MG63 (cell line): ENCODE data around the gene FGF11. TPM values are rescaled to one million over a fixed set of nuclear protein-coding genes. Genes with fewer than 3 reads are reported as not detected.

Experiments used
- DNase-seq: peaks from one replicate; pipeline ENCODE4 v3.0.0-alpha.2; 2020
- H3K27me3 ChIP-seq: fragments of 250-450 bp; sonication (Bioruptor Pico); 2 replicates; pipeline ENCODE4 v1.5.1; 2020; ENCODE audit warnings: mild to moderate bottlenecking, moderate library complexity
- H3K36me3 ChIP-seq: fragments of 250-450 bp; sonication (Bioruptor Pico); 2 replicates; pipeline ENCODE4 v1.5.1; 2020; ENCODE audit warnings: mild to moderate bottlenecking, moderate library complexity
- H3K4me3 ChIP-seq: fragments of 250-450 bp; sonication (Bioruptor Pico); 2 replicates; pipeline ENCODE4 v1.5.1; 2020; ENCODE audit warnings: mild to moderate bottlenecking, moderate library complexity
- H3K9me3 ChIP-seq: fragments of 250-450 bp; sonication (Bioruptor Pico); 2 replicates; pipeline ENCODE4 v1.5.1; 2020; ENCODE audit warnings: mild to moderate bottlenecking, moderate library complexity
- total RNA-seq: library from RNA; depleted of rRNA; stranded (reverse); fragments of >200 nt; shearing (Covaris generic); gene quantifications from 2 replicates; pipeline ENCODE4 v1.2.3, GENCODE V29; 2014; ENCODE audit warnings: low replicate concordance

FGF11 gene
- total RNA-seq, 1 experiment from 2014 or later: not detected

DNA sequence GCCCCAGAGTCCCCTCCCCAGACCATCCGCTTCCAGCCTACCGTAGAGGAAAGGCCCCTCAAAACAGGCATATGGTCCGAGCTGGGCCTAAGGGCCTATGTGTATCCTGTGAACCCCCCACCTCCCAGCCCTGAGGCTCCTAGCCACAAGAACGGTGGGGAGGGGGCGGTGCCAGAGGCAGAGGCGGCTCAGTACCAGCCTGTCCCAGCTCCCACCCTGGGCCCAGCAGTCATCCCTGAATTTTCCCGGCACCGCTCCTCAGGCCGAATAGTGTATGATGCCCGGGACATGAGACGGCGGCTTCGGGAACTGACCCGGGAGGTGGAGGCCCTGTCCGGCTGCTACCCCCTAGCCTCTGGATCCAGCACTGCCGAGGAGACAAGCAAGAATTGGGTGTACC, 18.1 kb upstream of the FGF11 start:
- H3K27me3 ChIP-seq: no peaks in the 10 kb centered on the region
- no peaks in the 10 kb centered on the region for H3K9me3 ChIP-seq
- no peak for DNase-seq
- no peak overlapping the region for H3K4me3 ChIP-seq
- no peaks in the 10 kb centered on the region for H3K36me3 ChIP-seq

DNA sequence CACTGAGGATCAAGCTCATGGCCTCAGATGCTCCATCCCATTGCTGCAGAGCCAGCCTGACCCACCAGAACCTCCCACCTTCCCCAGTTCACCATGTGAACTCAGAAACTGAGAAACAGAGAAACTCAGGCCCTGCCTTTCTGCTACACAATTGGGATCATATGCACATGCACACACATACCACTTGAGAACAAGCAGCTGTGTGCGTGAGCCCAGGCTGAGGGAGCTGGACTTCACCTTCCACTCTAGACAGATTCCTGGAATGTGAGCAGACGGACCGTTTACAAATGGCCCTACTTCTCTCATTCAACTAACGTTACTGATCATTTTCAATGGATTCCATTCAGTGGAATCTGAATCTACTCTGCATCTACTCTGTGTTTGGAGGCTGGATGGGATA, 15.6 kb upstream of the FGF11 start:
- Histone ChIP-seq H3K9me3 (no peaks in the 10 kb centered on the region), H3K36me3 (no peaks in the 10 kb centered on the region), H3K4me3 (no peak overlapping the region), H3K27me3 (no peaks in the 10 kb centered on the region)
- DNase-seq: no peak

DNA sequence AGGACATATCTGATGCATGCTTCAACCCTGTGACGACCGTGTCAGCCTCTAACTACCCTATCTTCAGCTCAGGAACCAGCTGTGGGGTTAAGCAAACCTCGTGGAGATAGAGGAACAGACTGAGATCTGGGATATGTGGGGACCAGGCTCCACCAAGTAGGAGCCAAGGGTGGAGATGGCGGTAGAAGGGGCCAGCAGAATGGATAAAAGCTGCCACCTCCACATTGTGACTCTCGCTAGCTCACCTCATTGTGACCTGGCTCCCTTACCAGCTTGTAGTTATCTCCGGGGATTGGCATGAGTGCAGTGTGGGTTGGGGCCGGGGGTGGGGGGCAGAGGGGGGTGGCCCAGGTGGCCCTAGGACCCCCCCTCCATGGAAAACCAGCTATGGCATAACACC, 14.0 kb upstream of the FGF11 start, which contains the start of gene SPEM2:
Gene SPEM2, plus strand, starts transcription at position 301 of the 400 bp plus-strand sequence. Its CDS starts 73 bp downstream, at position 374.
- Histone ChIP-seq H3K36me3 (no peaks in the 10 kb centered on the region), H3K4me3 (no peak within 1 kb of the TSS), H3K9me3 (no peaks in the 10 kb centered on the region), H3K27me3 (no peaks in the 10 kb centered on the region)
- no peak for DNase-seq

DNA sequence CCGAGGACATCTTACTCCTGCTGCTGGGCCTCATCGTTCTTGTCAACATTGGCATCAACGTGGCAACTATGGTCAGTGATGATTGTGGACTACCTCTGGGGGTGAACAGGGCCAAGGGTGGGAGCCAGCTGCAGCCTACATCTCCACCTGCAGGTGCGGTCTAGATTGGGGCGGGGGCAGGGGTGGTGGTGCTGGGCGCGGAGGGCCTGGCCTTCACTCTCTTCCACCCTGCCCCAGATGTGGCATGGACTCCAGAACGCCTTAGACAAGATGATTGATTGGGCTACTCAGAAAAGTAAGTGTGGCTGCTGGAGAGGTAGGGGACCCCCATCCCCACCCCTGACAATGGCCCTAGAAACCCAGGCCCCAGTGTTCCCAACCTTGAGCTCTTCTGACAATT, 13.6 kb upstream of the FGF11 start:
- no peaks in the 10 kb centered on the region for H3K27me3 ChIP-seq

DNA sequence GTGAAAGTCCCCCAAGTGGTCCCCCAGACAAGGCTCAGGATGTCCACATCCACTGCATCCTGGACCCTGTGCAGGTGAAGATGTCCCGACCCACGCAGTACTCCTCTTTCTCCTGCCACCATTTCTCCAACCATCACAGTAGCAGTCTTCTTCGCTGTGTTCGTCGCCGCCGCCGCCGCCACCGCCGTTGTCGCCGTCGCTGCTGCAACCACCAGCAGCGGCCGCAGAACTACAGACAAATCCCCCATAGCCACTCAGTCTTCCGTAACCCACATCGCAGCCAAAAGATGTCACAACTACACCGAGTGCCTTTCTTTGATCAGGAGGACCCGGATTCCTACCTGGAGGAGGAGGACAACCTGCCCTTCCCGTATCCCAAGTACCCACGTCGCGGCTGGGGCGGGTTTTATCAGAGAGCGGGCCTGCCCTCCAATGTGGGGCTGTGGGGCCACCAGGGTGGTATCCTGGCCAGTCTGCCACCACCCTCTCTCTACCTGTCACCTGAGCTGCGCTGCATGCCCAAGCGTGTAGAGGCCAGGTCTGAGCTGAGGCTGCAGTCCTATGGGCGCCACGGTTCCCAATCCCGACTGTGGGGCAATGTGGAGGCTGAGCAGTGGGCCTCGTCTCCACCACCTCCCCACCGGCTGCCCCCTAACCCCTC, 13.0 kb upstream of the FGF11 start:
- H3K9me3 ChIP-seq: no peaks in the 10 kb centered on the region
- no peak for DNase-seq
- H3K27me3 ChIP-seq: no peaks in the 10 kb centered on the region
- no peak overlapping the region for H3K4me3 ChIP-seq
- no peaks in the 10 kb centered on the region for H3K36me3 ChIP-seq

More for the DNA sequence above, 13.6 kb upstream of the FGF11 start:
- Histone ChIP-seq H3K4me3 (no peak overlapping the region), H3K36me3 (no peaks in the 10 kb centered on the region), H3K9me3 (no peaks in the 10 kb centered on the region)
- DNase-seq: no peak

DNA sequence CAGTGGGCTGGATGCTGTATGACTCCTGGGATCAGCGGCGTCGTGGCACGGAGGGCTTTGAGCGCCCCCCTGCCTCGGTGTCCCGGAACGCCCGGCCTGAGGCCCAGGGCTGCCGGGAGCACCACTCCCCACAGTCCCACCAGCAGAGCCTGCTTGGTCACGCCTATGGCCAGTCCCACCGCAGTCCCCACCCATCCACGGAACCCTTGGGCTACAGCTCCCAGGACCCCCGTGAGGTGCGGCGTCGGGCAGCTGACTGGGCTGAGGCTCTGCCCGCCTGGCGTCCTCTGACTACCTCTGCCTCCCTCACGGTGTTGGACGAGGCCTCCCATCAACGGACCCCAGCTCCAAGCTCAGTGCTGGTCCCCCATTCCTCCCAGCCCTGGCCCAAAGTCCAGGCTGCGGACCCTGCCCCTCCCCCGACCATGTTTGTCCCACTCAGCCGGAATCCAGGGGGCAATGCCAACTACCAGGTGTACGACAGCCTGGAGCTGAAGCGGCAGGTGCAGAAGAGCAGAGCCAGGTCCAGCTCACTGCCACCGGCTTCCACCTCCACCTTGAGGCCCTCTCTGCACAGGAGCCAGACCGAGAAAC, 12.3 kb upstream of the FGF11 start:
- no peaks in the 10 kb centered on the region for H3K36me3 ChIP-seq
- H3K9me3 ChIP-seq: no peaks in the 10 kb centered on the region
- no peak for DNase-seq
- H3K27me3 ChIP-seq: no peaks in the 10 kb centered on the region
- H3K4me3 ChIP-seq: no peak overlapping the region

DNA sequence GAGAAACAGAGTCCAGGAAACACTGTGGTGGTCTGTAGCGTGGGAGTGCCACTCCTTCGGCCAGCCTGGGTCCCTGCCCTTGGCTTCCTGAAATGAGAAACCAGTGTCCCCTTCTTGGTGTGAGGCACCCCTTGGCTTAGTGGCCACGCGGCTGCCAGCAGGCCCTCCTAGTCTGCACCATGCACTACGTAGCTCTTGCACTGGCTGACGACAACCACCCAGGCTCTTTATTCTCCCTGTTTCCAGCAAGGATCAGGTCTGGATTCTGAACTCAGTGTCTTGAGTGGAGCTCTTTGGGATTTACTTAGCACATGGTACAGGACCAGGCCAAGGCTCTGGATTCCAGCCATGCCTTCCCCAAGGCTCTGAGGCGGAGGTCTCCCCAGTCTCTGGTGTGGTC, 11.8 kb upstream of the FGF11 start:
- no peaks in the 10 kb centered on the region for H3K9me3 ChIP-seq
- H3K36me3 ChIP-seq: no peaks in the 10 kb centered on the region
- no peak overlapping the region for H3K4me3 ChIP-seq
- no peak for DNase-seq
- no peaks in the 10 kb centered on the region for H3K27me3 ChIP-seq

DNA sequence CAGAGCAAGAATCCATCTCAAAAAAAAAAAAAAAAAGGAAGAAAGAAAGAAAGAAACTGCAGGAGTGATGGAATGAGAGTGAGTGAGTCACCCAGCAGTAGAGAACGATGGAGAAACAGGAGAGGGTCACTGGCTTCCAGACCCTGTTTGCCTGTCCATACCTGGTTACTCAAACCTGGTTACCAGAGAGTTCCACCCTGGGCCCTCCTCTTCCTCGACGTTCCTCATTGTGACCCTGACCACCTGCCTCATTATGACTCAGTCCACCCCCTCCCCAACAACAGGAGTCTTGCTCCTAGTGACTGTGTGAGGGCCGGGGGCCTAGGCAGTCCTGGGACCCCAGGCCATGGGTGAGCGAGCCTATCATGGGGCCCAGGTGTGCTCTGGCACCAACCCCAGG, 10.8 kb upstream of the FGF11 start, which contains the start of gene SPEM3:
Gene SPEM3, plus strand, starts transcription at position 301 of the 400 bp plus-strand sequence. Its CDS starts 46 bp downstream, at position 347.
- DNase-seq: no peak

DNA sequence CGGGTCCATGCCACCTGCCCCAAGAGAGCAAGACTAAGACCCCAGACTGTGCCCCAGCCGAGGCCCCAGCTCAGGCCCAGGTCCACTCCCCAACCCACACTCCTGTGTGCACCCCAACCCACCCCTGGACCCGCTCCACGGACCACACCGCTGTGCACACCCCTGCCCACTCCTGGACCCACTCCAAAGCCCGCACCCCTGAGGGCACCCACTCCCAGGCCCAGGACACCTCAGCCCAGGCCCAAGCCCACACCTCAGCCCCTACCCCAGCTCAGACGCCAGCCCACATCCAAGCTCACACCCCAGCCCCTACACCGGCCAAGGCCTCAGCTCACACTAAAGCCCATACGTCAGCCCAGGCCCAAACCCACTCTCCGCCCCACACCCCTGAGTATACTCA, 9.6 kb upstream of the FGF11 start:
- H3K9me3 ChIP-seq: no peaks in the 10 kb centered on the region
- no peaks in the 10 kb centered on the region for H3K27me3 ChIP-seq
- H3K36me3 ChIP-seq: no peaks in the 10 kb centered on the region

More for the DNA sequence above, 10.8 kb upstream of the FGF11 start, which contains the start of gene SPEM3:
- Histone ChIP-seq H3K36me3 (no peaks in the 10 kb centered on the region), H3K4me3 (no peak within 1 kb of the TSS), H3K27me3 (no peaks in the 10 kb centered on the region), H3K9me3 (no peaks in the 10 kb centered on the region)

DNA sequence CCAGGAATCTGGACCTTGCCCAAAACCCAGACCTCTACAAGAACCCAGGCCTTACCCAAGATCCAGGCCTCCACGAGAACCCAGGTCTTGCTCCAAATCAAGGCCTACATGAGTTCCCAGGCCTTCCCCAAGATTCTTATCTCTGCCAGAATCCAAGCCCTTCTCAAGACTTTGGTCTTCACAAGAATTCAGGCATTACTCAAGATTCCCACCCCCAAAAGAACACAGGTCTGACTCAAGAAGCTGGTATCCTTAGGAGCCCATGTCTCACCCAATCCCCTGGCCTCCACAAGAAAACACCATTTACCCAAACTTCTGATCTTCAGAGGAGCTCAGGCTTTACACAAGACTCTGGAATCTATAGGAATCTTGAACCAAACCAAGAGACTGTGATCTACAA, 8.1 kb upstream of the FGF11 start:
- H3K27me3 ChIP-seq: no peaks in the 10 kb centered on the region
- H3K4me3 ChIP-seq: no peak overlapping the region
- no peak for DNase-seq
- H3K9me3 ChIP-seq: no peaks in the 10 kb centered on the region
- H3K36me3 ChIP-seq: no peaks in the 10 kb centered on the region

More for the DNA sequence above, 9.6 kb upstream of the FGF11 start:
- DNase-seq: no peak
- H3K4me3 ChIP-seq: no peak overlapping the region

DNA sequence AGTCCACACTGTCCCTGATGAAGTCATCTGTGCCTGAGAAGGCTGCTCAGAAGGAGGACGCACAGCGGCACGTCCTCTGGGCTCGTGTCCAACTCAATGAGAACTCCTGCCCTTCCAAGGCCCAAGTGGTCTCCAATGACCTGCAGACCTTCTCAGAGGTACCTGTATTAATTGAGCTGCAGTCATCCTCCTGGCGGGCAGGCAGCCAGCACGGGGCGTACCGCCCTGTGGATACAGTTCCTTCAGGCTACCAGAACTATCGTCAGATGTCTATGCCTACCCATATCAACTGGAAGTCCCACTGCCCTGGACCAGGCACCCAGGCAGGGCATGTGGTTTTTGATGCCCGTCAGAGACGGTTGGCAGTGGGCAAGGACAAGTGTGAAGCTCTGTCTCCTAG, 7.0 kb upstream of the FGF11 start:
- H3K27me3 ChIP-seq: no peaks in the 10 kb centered on the region
- no peak overlapping the region for H3K4me3 ChIP-seq
- no peak for DNase-seq
- H3K9me3 ChIP-seq: no peaks in the 10 kb centered on the region
- no peaks in the 10 kb centered on the region for H3K36me3 ChIP-seq

DNA sequence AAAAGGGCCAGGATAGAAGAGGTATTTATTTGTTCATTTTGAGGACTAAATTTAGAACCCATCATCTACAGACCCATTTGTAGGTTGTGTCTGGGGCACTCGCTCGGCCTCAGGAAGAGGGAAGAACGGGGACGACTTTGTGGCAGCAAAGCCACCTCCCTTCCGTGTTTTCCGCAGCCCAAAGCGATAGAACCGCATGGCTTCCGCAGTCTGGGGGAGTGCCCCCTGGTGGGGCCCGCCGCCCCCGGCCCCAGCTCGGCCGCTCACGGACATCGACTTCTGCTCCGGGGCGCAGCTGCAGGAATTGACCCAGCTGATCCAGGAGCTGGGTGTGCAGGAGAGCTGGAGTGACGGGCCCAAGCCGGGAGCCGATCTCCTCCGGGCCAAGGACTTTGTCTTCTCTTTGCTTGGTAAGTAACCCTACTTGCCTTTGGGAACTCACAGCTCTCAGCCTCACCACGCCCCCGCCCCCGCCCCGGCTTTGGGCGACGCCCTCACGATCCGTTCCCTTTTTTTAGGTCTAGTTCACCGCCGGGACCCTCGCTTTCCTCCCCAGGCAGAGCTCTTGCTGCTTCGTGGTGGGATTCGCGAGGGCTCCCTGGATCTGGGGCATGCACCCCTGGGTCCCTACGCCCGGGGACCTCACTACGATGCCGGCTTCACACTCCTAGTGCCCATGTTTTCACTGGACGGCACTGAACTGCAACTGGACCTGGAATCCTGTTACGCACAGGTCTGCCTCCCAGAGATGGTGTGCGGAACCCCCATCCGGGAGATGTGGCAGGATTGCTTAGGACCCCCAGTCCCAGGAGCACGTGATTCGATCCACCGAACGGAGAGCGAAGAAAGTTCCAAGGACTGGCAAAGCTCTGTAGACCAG, 3.4 kb upstream of the FGF11 start:
- Histone ChIP-seq H3K36me3 (no peaks in the 10 kb centered on the region), H3K9me3 (no peaks in the 10 kb centered on the region), H3K27me3 (no peaks in the 10 kb centered on the region; the same call in 1 of the 2 replicates), H3K4me3 (0 out of 2 replicates have a peak overlapping the region, but pooled peaks have one; percentile 6)
- DNase-seq: no peak

DNA sequence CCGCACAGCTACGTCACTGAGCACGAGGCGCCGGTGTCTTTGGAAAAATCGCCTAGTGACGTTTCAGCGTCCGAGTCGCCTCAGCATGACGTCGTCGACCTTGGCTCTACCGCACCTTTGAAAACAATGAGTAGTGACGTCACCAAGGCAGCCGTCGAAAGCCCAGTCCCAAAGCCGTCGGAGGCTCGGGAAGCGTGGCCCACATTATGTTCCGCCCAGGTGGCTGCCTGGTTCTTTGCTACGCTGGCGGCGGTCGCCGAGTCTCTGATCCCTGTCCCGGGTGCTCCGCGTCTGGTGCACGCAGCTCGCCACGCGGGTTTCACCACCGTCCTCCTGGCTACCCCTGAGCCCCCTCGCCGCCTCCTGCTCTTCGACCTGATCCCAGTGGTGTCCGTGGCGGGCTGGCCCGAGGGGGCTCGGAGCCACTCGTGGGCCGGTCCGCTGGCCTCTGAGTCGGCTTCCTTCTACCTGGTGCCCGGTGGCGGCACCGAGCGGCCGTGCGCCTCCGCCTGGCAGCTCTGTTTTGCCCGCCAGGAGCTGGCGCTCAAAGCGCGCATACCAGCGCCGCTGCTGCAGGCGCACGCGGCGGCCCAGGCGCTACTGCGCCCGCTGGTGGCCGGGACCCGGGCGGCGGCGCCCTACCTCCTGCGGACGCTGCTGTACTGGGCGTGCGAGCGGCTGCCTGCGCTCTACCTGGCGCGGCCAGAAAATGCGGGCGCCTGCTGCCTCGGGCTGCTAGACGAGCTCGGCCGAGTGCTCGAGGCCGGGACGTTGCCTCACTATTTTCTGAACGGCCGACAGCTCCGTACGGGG, 2.5 kb upstream of the FGF11 start:
- Histone ChIP-seq H3K4me3 (peak overlapping the region; percentile 20; the same call in 1 of the 2 replicates), H3K27me3 (no peaks in the 10 kb centered on the region; the same call in 1 of the 2 replicates), H3K9me3 (no peaks in the 10 kb centered on the region), H3K36me3 (no peaks in the 10 kb centered on the region)
- peak; percentile 70 for DNase-seq

DNA sequence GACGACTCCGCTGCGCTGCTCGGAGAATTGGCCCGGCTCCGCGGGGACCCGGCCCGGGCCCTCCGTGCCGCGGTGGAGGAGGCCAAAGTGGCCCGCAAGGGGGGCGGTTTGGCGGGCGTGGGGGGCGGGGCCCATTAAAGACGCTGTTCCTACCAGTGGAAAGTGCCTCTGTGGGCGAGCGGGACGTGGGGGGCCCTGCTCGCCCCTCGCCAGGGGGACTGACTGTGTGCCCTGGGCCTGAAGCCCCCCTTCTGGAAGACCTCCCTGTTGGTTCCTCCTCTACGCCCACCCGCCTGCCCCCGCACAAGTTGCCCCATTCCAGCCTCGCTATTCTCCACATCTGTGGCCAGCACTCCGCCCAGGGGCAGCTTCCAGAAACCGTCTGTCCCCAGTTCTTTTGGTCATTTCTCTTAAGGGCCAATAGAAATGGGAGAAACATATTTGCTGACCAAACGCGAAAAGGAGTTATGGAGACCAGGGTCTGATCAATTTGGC, 1.9 kb upstream of the FGF11 start:
- no peaks in the 10 kb centered on the region for H3K9me3 ChIP-seq
- H3K4me3 ChIP-seq: no peak overlapping the region
- H3K27me3 ChIP-seq: no peaks in the 10 kb centered on the region; the same call in 1 of the 2 replicates
- H3K36me3 ChIP-seq: no peaks in the 10 kb centered on the region
- DNase-seq: no peak

DNA sequence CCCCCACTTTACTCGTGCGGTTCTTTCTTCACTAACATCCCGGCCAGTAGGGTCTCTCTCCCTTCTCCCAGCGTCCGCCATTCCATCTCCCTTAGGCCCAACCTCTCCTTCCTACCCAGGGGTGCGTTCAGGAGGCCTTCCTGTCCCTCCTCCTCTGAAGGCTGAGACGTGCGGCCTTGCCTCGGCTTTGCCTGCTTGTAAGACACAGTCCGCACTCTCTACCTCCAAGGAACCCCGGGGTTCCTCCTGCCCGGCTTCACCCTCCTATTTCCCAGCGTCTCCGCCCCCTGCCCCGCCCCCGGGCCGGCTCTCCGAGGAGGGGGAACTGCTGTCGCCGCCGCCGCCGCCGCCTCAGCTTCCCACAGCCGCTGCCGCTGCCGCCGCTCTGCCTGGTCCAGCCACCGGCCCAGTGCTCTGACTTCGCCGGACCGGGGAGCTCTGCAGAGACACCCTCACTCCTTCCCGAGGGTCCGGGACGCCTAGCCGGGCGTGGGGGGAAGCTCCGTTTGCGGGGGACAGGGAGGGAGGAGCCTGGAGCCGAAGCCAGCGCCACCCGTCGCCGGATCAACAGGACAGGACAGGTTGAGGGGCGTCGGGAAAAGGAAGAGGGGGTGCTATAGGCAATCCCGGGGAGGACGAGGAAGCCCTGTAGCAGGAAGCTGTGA, 1.2 kb upstream of the FGF11 start:
- no peak for DNase-seq
- H3K9me3 ChIP-seq: no peaks in the 10 kb centered on the region
- no peaks in the 10 kb centered on the region for H3K36me3 ChIP-seq
- H3K4me3 ChIP-seq: no peak overlapping the region
- H3K27me3 ChIP-seq: no peaks in the 10 kb centered on the region; the same call in 1 of the 2 replicates
